Measurements from ENCODE around the gene FNDC10.
"Not testable (repeated sequence)": the region's sequence is repeated elsewhere in the genome, so short reads cannot be mapped to it uniquely, and the experiment has no call there.

Gene FNDC10
- 0.97 to 2.0 (median 1.5) reads per million in 4 experiments for total RNA-seq

DNA sequence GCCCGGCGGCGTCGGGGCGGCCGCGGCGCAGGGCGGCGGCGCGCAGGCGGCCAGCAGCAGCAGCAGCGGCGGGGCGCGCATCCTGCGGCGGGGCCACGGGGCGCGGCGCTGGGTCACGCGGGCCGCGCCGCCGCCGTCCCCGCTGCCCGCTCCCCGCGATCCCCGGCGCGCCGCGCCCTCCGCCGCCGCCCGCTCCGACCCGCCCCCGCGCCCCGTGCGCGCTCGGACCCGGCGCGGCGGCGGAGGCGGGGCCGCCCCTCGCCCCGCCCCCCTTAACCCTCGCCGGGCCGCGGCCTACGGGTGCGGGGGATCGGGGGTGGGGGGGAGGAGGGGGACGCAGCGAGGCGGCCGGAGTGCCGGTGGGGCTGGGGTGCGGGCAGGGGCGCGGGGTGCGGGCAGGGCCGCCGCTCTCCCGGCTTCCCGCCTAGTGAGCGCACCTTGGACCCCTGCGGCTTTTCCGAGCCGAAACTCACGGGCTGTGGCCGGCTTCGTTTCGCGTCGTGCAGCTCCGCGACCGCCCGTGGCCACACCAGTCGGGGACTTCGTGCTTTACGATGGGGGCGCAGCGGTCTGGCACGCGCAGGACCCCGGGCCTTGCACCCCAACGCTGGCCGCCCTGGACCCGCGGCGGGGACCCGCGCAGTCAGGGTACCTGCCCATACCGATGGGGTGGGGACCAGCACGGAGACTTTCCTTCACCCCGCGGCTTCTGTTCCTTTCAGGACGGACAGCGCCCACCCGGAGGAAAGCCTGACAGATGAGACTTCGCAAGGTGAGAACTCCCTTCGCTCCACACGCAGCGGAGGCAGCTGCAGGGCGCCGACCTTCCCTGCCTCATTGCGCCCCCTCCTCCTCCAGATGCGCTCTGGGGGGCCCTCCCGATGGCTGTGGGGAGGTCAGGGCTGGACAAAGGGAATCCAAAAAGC, at the start of gene FNDC10:
TSS of gene FNDC10 (minus strand) at position 201 of the 926 bp plus-strand sequence. CDS start at position 81, 120 bp downstream.
- DNase-seq: no peak

DNA sequence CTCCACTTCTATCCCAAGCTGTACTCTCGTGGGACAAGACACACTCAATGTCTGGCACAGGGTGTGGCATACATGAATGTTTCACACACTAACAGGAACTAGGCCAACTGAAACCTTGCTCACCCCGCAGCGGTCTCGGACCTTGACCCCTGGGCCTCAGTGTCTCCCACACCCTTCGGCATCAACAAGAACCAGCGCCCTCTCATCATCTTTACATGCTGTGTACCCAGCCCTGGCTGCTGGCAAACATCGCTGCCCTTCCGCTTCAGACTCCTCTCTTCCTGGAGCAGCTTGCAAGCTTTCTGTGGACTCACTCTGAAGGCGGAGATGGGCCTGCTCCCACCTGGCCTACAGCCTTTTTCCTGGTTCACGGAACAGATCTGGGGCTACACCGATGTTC, 48.3 kb upstream of the FNDC10 start:
- DNase-seq: not testable (repeated sequence)

DNA sequence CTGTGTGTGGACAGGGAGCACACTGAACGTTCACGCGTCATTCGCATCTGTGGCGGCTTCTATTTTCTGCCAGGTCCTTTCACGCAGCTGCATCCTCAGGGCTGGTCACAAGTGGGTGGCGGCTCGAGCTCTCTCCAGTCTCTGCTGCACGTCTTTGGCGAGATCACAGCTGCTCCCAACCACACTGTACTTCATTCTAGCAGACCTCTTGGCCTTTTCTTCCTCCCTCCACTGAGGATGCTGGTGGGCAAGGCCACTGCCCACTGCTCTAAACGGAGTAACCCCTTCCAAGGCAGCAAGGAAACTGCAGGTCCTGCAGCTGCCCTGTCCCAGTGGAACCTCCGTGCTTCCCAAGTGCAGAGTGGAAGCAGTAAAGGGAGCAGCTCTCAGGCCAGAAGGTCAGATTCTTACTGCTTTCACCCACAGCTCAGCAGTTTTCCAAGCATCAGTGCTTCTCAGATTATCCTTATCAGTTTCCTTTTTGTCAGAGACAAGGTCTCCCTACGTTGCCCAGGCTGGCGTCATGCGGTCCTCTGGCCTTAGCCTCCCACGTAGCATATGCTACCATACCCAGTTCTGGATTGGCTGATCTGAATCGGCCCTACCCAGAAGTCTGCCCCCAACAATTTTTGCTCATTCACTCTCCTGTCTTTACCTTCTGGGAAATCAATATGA, 47.8 kb upstream of the FNDC10 start:
- not testable (repeated sequence) for DNase-seq

DNA sequence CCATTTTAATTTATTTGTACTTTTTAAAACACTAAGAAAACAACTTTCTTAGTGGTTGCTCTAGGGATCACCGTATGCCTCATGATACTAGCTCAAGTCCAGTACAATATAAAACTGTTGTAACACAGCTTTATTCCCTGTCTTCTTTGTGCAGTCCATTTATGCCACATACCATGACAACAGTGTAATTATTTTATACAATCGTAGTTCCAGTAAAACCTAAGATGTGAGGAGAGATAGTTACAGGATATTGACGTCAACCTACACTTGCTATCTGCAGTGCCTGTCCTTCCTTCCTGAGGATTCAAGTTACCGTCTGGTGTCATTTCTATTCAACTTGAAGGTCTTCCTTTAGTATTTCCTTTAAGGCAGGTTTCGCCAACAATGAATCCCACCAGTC, 46.4 kb upstream of the FNDC10 start:
- DNase-seq: not testable (repeated sequence)

DNA sequence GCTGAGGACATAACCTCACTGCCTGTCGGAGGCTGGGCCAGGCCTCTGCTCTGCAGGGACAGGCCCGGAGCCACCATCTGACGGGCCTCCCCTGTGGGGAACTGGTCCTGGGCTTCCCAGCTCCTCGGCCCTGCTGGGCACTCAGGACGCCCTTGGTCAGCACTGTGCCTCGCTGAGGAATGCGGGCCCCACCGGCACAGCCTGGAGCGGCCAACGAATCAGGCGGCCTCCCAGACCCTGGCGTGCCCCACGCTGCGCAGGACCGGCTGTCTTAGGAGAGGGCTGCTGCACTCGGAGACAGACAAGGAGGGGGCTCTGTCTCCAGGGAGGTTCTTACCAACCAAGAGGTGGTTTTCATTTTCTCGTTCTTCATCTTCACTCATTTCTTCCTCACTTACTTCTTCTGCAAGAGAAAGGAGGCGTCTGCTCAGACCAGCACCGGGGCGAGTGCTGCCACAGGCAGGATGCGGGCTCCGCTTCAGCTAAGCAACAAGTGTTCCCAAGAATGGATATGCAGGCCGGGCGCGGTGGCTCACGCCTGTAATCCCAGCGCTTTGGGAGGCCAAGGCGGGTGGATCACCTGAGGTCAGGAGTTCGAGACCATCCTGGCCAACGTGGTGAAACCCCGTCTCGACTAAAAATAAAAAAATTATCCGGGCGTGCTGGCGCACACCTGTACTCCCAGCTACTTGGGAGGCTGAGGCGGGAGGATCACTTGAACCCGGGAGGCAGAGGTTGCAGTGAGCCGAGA, 41.0 kb upstream of the FNDC10 start:
- DNase-seq: not testable (repeated sequence)

DNA sequence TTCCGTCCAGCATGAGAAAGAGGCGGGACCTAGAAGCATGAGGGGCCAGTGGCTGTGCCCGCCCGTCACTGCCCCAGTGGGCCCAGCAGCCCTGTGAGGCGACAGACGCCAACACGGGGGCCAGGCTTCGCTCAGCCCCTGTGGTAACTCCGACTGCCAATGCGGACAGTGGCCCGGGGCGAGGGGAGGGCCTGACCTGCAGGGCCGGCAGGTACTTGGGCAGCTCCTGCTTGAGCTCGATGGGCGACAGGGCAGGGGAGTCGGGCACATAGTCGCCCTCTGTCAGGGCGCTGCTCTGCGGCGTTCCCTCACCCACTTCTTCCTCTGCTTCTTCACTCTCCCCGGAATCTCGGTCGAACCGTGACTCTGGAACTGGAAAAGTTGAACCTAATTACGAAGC, 40.1 kb upstream of the FNDC10 start:
- not testable (repeated sequence) for DNase-seq

DNA sequence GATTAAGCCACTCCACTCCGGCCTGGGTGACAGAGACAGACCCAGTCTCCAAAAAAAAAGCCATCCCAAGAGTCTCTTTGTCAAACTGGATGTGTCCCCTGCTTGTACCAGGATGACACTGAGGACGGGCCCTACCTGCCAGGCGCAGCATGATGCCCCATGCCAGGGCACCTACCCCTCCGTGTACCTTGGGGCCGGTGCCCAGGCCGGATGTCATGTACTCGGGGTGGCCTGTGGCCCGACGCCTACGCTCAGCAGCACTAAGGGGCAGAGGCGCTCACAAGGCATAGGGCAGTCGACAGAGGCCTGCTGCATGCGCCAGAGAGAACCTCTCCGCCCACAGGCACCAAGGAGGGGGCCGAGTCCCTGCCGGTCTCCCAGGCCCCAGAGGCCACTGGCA, 39.4 kb upstream of the FNDC10 start:
- DNase-seq: not testable (repeated sequence)

DNA sequence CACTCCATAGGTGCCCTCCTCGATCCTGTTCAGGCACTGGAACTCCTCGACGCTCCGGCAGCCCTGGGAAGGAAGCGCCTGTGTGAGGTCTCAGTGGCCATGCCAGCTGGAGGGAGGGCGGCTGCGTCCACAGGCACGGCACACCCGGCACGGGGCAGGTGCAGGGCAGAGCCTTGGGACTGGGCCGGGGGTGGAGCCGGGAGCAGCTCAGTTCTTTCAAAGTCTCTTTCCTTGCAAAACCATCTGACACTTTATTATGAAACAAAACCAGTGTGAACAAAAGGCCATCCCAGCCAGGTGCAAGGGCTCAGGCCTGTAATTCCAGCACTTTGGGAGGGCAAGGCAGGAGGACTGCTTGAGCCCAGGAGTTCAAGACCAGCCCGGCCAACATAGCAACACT, 38.6 kb upstream of the FNDC10 start:
- DNase-seq: not testable (repeated sequence)

DNA sequence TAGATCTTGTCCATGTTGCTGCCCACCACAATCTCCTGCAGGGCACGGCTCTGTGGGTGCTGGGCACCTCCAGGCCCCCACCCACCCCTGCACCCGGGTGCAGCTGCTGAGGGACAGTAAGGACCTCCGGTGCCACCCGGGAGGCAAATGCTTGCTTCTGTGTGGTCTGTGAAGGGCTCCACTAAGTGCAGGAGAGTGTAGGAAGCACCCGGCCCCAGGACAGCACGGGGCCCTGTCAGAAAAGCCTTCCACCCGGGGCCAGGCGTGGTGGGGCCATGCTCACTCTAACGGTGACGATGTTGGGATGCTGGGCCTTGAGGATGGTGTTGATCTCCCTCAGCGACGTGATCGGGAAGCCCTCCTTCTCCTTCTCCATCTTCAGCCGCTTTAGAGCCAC, 37.5 kb upstream of the FNDC10 start:
- not testable (repeated sequence) for DNase-seq

DNA sequence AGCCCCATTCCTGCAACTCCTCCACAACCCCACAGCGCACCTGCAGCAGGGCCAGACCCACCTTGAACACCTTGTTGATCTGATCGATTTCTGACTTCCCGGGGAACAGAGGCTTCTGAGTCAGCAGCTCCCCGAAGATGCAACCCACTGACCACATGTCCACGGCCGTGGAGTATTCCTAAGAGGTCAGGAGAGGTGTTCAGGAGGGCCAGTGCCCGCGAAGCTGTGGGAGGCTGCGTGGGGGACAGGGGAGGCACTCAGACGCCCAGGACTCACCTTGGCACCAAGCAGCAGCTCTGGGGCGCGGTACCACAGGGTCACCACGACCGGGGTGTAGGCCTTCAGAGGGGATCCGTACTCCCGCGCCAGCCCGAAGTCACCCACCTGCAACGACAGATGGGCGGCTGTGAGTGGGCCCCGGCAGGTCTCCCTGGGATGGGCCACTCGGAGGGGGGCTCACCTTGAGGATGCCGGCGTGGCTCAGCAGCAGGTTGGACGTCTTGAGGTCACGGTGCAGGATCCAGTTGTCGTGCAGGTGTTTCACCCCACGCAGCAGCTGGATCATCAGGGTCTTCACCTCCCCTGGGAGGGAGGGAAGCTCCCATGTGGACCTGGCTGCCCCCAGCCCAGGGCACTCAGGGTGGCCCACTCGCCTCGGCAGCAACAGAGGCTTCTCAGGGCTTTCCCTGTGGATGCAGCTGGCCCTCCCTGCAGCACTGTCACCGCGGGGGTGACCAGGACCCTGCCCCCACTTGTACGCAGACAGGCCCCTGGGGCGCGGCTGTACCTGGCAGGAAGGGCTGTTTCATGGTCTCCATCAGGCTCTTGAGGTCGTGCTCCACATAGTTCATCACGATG, 36.9 kb upstream of the FNDC10 start:
- not testable (repeated sequence) for DNase-seq

DNA sequence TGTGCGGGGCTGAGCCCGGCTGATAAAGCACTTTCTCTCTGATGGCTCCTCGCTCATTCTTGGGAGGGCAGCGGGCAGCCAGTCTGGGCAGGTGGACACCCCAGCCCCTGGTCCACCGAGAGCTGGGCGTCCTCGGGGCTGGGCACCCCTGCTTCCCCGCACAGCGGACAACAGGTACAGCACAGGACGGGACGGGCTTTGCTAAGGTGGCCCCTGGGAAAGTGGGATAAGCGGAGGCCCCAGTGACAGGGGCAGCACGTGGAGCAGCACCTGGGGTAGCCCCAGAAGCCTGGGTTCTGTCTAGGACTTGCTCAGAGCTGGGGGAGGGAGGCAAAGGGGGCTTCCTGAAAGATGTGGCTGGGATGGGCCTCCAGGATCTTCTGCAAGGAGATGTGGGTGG, 34.7 kb upstream of the FNDC10 start:
- DNase-seq: not testable (repeated sequence)

DNA sequence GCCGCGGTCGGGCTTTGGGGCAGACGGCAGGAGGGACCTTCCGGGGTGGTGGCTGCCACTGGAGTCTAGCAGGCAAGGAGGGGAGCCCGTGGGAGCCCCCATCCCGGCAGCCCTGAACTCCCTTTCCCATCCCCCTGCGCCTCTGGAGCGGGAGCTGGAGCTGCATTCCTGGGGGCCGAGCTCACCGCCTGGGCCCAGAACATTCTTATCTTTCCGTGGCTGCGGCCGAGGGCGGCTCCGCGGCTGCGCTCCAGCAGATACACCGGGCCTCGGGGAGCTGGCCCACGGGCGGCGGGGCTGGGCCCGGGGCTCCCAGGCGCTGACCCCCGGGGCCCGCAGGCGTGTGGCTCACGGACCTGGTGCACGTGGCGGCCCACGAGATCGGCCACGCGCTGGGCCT, 33.5 kb upstream of the FNDC10 start:
- not testable (repeated sequence) for DNase-seq

DNA sequence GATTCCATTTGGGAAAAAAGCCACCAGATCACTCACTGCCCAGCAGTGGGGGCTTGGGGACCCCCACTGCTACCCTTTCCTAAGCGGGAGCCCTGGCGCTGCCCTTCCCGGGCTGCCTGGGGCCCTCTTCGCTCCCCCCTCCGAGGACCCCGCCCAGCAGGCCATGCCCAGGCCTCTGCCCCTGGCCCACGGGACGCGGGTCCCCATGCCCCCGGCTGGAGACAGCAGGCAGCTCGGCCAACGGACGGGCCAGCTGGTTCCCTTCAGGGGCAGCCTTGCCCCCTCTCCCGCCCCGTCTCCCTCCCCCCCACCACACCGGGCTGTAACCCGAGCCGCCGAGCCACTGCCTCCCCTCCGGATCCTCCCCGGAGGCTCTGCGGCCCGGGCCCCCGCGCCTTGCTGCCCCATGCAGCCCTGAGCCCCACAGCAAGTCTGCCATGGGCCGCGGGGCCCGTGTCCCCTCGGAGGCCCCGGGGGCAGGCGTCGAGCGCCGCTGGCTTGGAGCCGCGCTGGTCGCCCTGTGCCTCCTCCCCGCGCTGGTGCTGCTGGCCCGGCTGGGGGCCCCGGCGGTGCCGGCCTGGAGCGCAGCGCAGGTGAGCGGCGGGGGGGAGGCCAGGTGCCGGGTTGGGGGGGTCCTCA, 32.0 kb upstream of the FNDC10 start, which contains the start of gene MMP23B:
TSS of gene MMP23B (plus strand) at position 392 of the 639 bp plus-strand sequence. CDS start at position 438, 46 bp downstream.
- no peak for DNase-seq

DNA sequence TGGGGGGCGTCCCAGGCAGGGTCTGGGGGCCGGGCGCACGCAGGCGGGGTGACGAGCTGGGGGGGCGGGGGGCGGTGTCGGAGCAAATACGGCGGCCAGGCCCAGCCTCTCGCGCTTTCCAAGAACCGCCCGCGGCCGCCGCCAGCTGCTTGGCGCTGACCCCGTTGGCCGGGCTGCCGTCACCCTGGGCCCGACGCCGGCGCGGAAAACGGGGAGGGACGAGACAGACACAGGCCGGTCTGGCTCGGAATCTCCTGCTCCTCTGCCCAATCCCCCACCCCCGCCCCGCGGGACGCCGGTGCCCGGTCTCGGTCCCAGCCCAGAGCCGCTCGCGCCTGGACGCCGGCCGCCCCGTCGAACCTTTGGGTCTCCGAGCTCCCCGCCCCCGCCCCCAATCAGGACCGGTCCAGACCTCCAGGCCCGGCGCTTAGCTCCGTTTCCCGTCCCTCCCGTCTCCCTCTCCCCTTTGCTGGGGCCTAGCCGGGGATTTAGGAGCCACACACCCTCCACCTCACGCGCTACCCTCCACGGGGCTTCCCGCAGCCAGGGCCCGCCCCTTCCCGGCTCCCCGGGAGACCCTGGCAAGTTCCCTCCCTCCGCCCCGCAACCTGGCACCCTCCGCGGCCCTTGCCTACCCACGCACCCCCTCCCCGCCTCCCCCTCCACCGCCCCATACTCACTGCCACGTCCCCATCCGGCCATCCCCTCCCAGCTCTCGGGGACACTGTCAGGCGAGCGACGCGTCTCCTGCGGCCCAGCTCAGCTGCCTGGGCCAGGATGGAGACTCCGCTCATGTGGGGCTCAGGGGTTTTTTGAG, 31.2 kb upstream of the FNDC10 start:
- DNase-seq: peak; percentile 29

DNA sequence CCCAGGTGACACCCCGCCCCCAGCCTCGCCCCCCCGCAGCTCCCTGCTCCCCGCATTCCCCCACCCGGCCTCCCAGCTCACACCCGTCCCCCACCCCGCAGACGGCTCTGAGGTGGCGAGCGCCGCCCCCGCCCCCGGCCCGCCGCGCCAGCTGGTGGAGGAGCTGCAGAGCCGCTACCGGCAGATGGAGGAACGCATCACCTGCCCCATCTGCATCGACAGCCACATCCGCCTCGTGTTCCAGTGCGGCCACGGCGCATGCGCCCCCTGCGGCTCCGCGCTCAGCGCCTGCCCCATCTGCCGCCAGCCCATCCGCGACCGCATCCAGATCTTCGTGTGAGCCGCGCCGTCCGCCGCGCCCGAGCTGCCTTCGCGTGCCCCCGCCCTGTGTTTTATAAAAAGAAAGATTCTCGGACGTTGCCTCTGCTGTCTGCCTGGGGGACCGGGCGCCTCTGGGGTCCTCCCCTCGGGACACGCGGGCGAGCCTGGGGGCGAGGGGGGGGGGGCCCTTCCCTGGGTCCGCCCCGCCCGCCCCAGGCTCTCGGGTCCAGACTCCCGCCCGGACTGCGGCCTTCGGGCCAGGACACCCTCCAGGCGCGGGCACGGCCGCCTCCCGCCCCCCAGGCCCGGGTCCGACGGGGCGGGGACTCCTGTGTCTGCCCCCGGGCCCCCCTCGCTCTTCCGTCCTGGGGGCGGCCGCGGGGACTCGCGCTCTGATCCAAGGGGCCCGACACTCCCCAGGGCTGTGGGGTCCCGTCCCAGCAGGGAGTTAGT, 30.4 kb upstream of the FNDC10 start:
- peak; percentile 84 for DNase-seq

DNA sequence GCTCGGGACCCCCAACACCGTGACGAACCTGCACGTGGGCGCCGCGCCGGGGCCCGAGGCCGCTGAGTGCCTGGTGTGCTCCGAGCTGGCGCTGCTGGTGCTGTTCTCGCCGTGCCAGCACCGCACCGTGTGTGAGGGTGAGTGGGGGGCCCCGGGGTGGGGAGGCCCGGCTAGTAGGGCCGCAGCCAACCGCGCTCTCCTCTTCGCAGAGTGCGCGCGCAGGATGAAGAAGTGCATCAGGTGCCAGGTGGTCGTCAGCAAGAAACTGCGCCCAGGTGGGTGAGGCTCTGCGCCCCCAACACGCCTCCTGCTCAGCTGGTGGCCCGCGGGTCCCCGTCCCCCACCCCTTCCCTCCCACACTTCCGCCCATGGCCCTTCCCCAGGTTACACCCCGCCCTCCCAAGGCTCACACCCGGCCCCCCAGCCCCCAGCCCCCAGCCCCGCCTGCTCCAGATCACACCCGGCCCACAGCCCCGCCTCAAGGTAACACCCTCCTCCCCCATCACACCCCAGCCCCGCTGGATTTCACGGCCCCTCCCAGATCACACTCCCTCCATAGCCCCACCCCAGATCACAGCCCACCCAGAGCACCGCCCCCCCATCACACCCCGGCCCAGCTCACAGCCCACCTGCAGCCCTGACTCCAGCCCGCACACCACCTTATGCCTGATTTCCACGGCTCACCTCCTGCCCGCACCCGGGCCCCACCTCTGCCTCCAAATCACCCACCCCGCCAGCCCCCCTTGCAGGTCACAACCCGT, 29.7 kb upstream of the FNDC10 start:
- peak; percentile 79 for DNase-seq

DNA sequence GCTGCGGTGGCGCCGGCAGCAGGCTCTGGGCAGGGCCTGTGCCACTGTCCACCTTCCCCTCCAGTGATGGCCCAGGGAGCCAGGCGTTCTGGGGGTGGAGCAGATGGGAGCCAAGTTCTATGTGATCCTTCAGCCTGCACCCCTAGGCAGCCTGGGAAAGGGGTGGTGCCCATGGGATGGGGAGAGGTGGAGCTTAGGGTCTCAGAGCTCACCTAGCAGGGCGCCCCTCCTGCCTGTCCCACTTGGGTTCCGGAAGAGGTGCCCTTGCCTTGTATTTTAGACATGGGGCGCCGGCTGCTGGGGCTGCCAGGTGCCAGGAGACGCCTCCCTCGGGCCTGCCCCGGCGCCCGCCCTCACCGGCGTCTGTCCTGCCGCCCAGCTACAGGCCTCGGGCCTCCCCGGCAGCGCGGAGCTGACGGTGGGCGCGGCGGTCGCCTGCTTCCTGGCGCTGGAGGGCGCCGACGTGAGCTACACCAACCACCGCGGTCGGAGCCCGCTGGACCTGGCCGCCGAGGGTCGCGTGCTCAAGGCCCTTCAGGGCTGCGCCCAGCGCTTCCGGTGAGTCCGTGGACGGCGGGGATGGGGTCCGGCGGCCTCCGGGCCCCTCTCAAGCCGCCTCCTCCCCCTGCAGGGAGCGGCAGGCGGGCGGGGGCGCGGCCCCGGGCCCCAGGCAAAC, 29.0 kb upstream of the FNDC10 start:
- DNase-seq: peak; percentile 25

All from effector CD8-positive, alpha-beta T cell (primary cell).